ENCODE results near the gene REV3L. TPM values are rescaled to one million over a fixed set of nuclear protein-coding genes. Genes with fewer than 3 reads are reported as not detected.

Gene REV3L
- polyA plus RNA-seq, 2 of the 4 experiments (the other 2 are of a cell fraction), result 4.1 to 12.4 TPM

GRCh38 chr6:111379831-111380230 lies 103.2 kb downstream of the REV3L start:
- H3K27ac ChIP-seq, result no peak overlapping the region
- H3K9me3 ChIP-seq, result no peaks in the 10 kb centered on the region
- POLR2A ChIA-PET, result no interaction called here
- CTCF ChIA-PET, result no interaction called here
- no peak overlapping the region for H3K4me2 ChIP-seq
- H3K4me3 ChIP-seq, result no peak overlapping the region
- DNase-seq (ENCODE audit: low read depth in 1 of 2, low spot score in 1 of 2) (no peak), ATAC-seq (no peak), FAIRE-seq (no peak)
- 96% methylated on average over 2 of the region's 2 CpGs for WGBS (ENCODE audit: missing lambda C conversion rate)
- no peaks in the 10 kb centered on the region for H3K4me1 ChIP-seq
- TF ChIP-seq MAZ (IDR thresholded peaks at IDR 0.05; ENCODE audit: borderline replicate concordance, low read depth, low read length) (no peak), POLR2A (IDR thresholded peaks at IDR 0.05; ENCODE audit: low read length) (no peak), E2F6 (IDR thresholded peaks at IDR 0.05; ENCODE audit: borderline replicate concordance, low read depth) (no peak), BHLHE40 (IDR thresholded peaks at IDR 0.05; ENCODE audit: low read depth, low read length) (no peak), HDAC2 (IDR thresholded peaks at IDR 0.05) (no peak), NFE2L2 (conservative IDR thresholded peaks at IDR 0.05; ENCODE audit: low read length) (no peak), POLR2AphosphoS2 (conservative IDR thresholded peaks at IDR 0.05; ENCODE audit: low read length) (no peak), CHD2 (IDR thresholded peaks at IDR 0.05; ENCODE audit: low read length, partially characterized antibody) (no peak), FOSL2 (IDR thresholded peaks at IDR 0.05) (no peak), FOSL2 (CRISPR knock-in tag; IDR thresholded peaks at IDR 0.05) (no peak), EHF (CRISPR knock-in tag; IDR thresholded peaks at IDR 0.05) (no peak), SMC3 (IDR thresholded peaks at IDR 0.05) (no peak), ZC3H11A (IDR thresholded peaks at IDR 0.05) (no peak), EHMT2 (IDR thresholded peaks at IDR 0.05; ENCODE audit: low read depth) (no peak), RFX5 (IDR thresholded peaks at IDR 0.05) (no peak), JUN (IDR thresholded peaks at IDR 0.05) (no peak), TP53 (CRISPR knock-in tag; IDR thresholded peaks at IDR 0.05) (no peak)

- no peaks in the 10 kb centered on the region for H3K4me1 ChIP-seq
- H3K4me2 ChIP-seq, result no peak overlapping the region
- ATAC-seq (no peak), FAIRE-seq (no peak), DNase-seq (ENCODE audit: low read depth in 1 of 2, low spot score in 1 of 2) (no peak)
- ChIA-PET POLR2A (no interaction called here), CTCF (no interaction called here)
- no peak overlapping the region for H3K4me3 ChIP-seq
- no peak for TF ChIP-seq NPAS2 (CRISPR knock-in tag; IDR thresholded peaks at IDR 0.05; ENCODE audit: borderline replicate concordance)
- TF ChIP-seq, protein P1, sequence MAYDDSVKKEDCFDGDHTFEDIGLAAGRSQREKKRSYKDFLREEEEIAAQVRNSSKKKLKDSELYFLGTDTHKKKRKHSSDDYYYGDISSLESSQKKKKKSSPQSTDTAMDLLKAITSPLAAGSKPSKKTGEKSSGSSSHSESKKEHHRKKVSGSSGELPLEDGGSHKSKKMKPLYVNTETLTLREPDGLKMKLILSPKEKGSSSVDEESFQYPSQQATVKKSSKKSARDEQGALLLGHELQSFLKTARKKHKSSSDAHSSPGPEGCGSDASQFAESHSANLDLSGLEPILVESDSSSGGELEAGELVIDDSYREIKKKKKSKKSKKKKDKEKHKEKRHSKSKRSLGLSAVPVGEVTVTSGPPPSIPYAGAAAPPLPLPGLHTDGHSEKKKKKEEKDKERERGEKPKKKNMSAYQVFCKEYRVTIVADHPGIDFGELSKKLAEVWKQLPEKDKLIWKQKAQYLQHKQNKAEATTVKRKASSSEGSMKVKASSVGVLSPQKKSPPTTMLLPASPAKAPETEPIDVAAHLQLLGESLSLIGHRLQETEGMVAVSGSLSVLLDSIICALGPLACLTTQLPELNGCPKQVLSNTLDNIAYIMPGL (CRISPR knock-in tag; IDR thresholded peaks at IDR 0.05; ENCODE audit: borderline replicate concordance), result no peak
- TF ChIP-seq HEYL (CRISPR knock-in tag; IDR thresholded peaks at IDR 0.05), result no peak
- TF ChIP-seq RFX5 (IDR thresholded peaks at IDR 0.05), result no peak
- no peak for TF ChIP-seq HOXA7 (CRISPR knock-in tag; IDR thresholded peaks at IDR 0.05)
- no peak for TF ChIP-seq CHD4 (IDR thresholded peaks at IDR 0.05; ENCODE audit: borderline replicate concordance)
- TF ChIP-seq TFCP2L1 (CRISPR knock-in tag; IDR thresholded peaks at IDR 0.05), result no peak
- no peak for TF ChIP-seq MYC (IDR thresholded peaks at IDR 0.05; ENCODE audit: borderline replicate concordance, low read length)
- H3K9me3 ChIP-seq, result no peaks in the 10 kb centered on the region
- no peak overlapping the region for H3K27ac ChIP-seq
Observed at GRCh38 chr6:111379302-111379701, 103.7 kb downstream of the REV3L start.

- ATAC-seq (no peak), DNase-seq (ENCODE audit: low read depth in 1 of 2, low spot score in 1 of 2) (no peak), FAIRE-seq (no peak)
- no peaks in the 10 kb centered on the region for H3K9me3 ChIP-seq
- CTCF ChIA-PET, result no interaction called here
- no peaks in the 10 kb centered on the region for H3K4me1 ChIP-seq
- whole genome bisulfite sequencing (ENCODE audit: missing lambda C conversion rate), result 80% methylated on average over 2 of the region's 2 CpGs
- POLR2A ChIA-PET, result no interaction called here
- H3K4me3 ChIP-seq, result no peak overlapping the region
- H3K27ac ChIP-seq, result no peak overlapping the region
- TF ChIP-seq EP300 (IDR thresholded peaks at IDR 0.05) (no peak), RNF2 (IDR thresholded peaks at IDR 0.05; ENCODE audit: borderline replicate concordance, low read depth) (no peak), ZFP36 (IDR thresholded peaks at IDR 0.05; ENCODE audit: borderline replicate concordance, partially characterized antibody) (no peak), FOSL2 (IDR thresholded peaks at IDR 0.05) (no peak), FOSL2 (CRISPR knock-in tag; IDR thresholded peaks at IDR 0.05) (peak; percentile 60)
- H3K4me2 ChIP-seq, result no peak overlapping the region
Observed at GRCh38 chr6:111377558-111378120, 105.4 kb downstream of the REV3L start.

Measured in A549 (cell line).